B cell (primary cell): ENCODE data around the gene TREH. TPM values are rescaled to one million over a fixed set of nuclear protein-coding genes. Genes with fewer than 3 reads are reported as not detected.
A peak's percentile ranks its signal among the peaks of the same experiment; 100 is the strongest.
"Not testable (repeated sequence)": the region's sequence is repeated elsewhere in the genome, so short reads cannot be mapped to it uniquely, and the experiment has no call there.

Source experiments
- ATAC-seq: fragments of 200-7000 bp; cut with Tn5 transposase; one replicate; pipeline ENCODE4 v1.10.0; 2021; ENCODE audit warnings: low read depth, mild to moderate bottlenecking, moderate number of reproducible peaks, moderate library complexity
- CTCF ChIA-PET: fragments of 350-600 bp; sonication (Branson Sonifier 250); formaldehyde crosslinking; loops from one replicate; lab custom pipeline; 2021; ENCODE audit warnings: antibody characterized with exemption, inconsistent platforms; lab: Charles Lee
- POLR2A ChIA-PET: fragments of 350-600 bp; sonication (Branson Sonifier 250); formaldehyde crosslinking; loops from one replicate; lab custom pipeline; 2021; ENCODE audit warnings: antibody characterized with exemption; lab: Charles Lee
- DNase-seq: peaks from one replicate; pipeline ENCODE4 v3.0.0; 2013
- H2AFZ ChIP-seq: 2 replicates; pipeline ENCODE4 v1.6.1; 2012; ENCODE audit warnings: mild to moderate bottlenecking, low read depth, low read length; ENCODE audit not compliant: insufficient read depth, poor library complexity, severe bottlenecking
- H3K27ac ChIP-seq, 2 donors: 1 replicate in 1 of 2; 2 replicates in 1 of 2; pipeline ENCODE4 v1.5.1; 2012 to 2013; ENCODE audit warnings: low read length in 2 of 2, mild to moderate bottlenecking in 2 of 2, moderate library complexity in 1 of 2
- H3K27me3 ChIP-seq, 4 experiments: fragments of 200-600 bp in 1 of 4; sonication (generic) in 1 of 4; replicated peaks in 1 of 4; 1 replicate in 2 of 4; 2 replicates in 2 of 4; pipeline versions ENCODE4 v1.6.1 to v1.7.0; 2013 to 2016; ENCODE audit warnings: low read length in 3 of 4, mild to moderate bottlenecking in 2 of 4, mixed read lengths in 1 of 4, moderate library complexity in 1 of 4; ENCODE audit not compliant: insufficient read depth in 4 of 4, control insufficient read depth in 3 of 4; ENCODE audit errors: control extremely low read depth in 1 of 4
- H3K36me3 ChIP-seq, 2 experiments: replicated peaks in 1 of 2; 1 replicate in 1 of 2; 2 replicates in 1 of 2; pipeline versions ENCODE4 v1.6.1 to v1.7.1; 2013; ENCODE audit warnings: low read length in 1 of 2; ENCODE audit not compliant: insufficient read depth in 2 of 2, control insufficient read depth in 1 of 2; ENCODE audit errors: control extremely low read depth in 1 of 2, extremely low read depth in 1 of 2
- H3K4me1 ChIP-seq, 2 donors: fragments of 200-600 bp in 1 of 2; sonication (generic) in 1 of 2; 1 replicate in 1 of 2; 2 replicates in 1 of 2; pipeline versions ENCODE4 v1.5.1 to v1.6.1; 2013 to 2017; ENCODE audit warnings: low read length in 2 of 2; ENCODE audit not compliant: control insufficient read depth in 2 of 2, insufficient read depth in 2 of 2
- H3K4me2 ChIP-seq: replicated peaks from 2 replicates; pipeline ENCODE3; 2012; ENCODE audit warnings: mild to moderate bottlenecking, low read depth, low read length; ENCODE audit not compliant: poor library complexity, severe bottlenecking
- H3K4me3 ChIP-seq, 5 experiments: fragments of 200-600 bp in 1 of 5; sonication (generic) in 1 of 5; 1 replicate in 3 of 5; 2 replicates in 2 of 5; pipeline versions ENCODE4 v1.5.1 to v1.7.0; 2011 to 2016; ENCODE audit warnings: low read length in 4 of 5, mild to moderate bottlenecking in 4 of 5, low read depth in 2 of 5, control low read depth in 1 of 5, moderate library complexity in 1 of 5; ENCODE audit not compliant: insufficient read depth in 1 of 5; ENCODE audit errors: control extremely low read depth in 1 of 5, extremely low read depth in 1 of 5
- H3K79me2 ChIP-seq: fragments of 200-600 bp; sonication (generic); one replicate; pipeline ENCODE4 v1.6.0; 2016; ENCODE audit warnings: low read length; ENCODE audit not compliant: control insufficient read depth, insufficient read depth
- H3K9ac ChIP-seq: fragments of 200-600 bp; sonication (generic); 2 replicates; pipeline ENCODE4 v1.6.1; 2017; ENCODE audit warnings: mild to moderate bottlenecking, low read length, moderate library complexity
- H3K9me3 ChIP-seq, 3 donors: one replicate each; pipeline versions ENCODE4 v1.6.1 to v1.7.1; 2013; ENCODE audit warnings: low read length in 2 of 3; ENCODE audit not compliant: control insufficient read depth in 2 of 3, insufficient read depth in 1 of 3; ENCODE audit errors: control extremely low read depth in 1 of 3
- H4K20me1 ChIP-seq: 2 replicates; pipeline ENCODE4 v1.6.0; 2012; ENCODE audit warnings: mild to moderate bottlenecking, low read length; ENCODE audit not compliant: insufficient read depth, control insufficient read depth, poor library complexity, severe bottlenecking
- H3K27ac Mint-ChIP-seq: one replicate; pipeline ENCODE4 v1.8.0; 2021; ENCODE audit warnings: mixed read lengths
- H3K27me3 Mint-ChIP-seq: one replicate; pipeline ENCODE4 v1.8.0; 2021; ENCODE audit warnings: mixed read lengths
- H3K4me1 Mint-ChIP-seq: one replicate; pipeline ENCODE4 v1.8.0; 2021; ENCODE audit warnings: mixed read lengths
- H3K4me3 Mint-ChIP-seq: one replicate; pipeline ENCODE4 v1.8.0; 2021; ENCODE audit warnings: mixed read lengths
- H3K9me3 Mint-ChIP-seq: one replicate; pipeline ENCODE4 v1.8.0; 2022; ENCODE audit warnings: mixed read lengths; ENCODE audit not compliant: insufficient read depth
- CTCF ChIP-seq: fragments of 200-600 bp; IDR thresholded peaks from one replicate; pipeline ENCODE4 v1.8.0; 2022; ENCODE audit warnings: antibody characterized with exemption, mild to moderate bottlenecking
- EZH2 ChIP-seq: IDR thresholded peaks from 2 replicates; pipeline ENCODE4 v1.6.1; 2012; ENCODE audit warnings: borderline replicate concordance, low read depth, mild to moderate bottlenecking, moderate library complexity, low read length; ENCODE audit not compliant: insufficient read depth, poor library complexity, severe bottlenecking
- WGBS: methylation state at CpG from one replicate; pipeline ENCODE4 v1.1.5; 2013; ENCODE audit warnings: missing lambda C conversion rate; ENCODE audit not compliant: insufficient coverage; 5-methylcytosine and 5-hydroxymethylcytosine counted together
- intact Hi-C: fragments of 100-400 bp; cut with micrococcal nuclease; formaldehyde crosslinking; loops from one replicate; pipeline ENCODE4 v1.10.0; 2022
- polyA minus RNA-seq: library from RNA; depleted of rRNA, polyadenylated mRNA; stranded (reverse); fragments of >200 nt; gene quantifications from 2 replicates; pipeline ENCODE4 v1.2.3, GENCODE V29; 2012
- polyA plus RNA-seq: library from polyadenylated mRNA; depleted of rRNA; stranded (reverse); fragments of >200 nt; gene quantifications from 2 replicates; pipeline ENCODE4 v1.2.3, GENCODE V29; 2012
- total RNA-seq, 2 donors: library from RNA; stranded (reverse); fragments of 120-200 nt in 1 of 2; gene quantifications; 1 replicate in 1 of 2; 2 replicates in 1 of 2; pipeline versions ENCODE4 v1.2.3 to v1.2.4, GENCODE V29; 2013 to 2022

TREH gene, protein sequence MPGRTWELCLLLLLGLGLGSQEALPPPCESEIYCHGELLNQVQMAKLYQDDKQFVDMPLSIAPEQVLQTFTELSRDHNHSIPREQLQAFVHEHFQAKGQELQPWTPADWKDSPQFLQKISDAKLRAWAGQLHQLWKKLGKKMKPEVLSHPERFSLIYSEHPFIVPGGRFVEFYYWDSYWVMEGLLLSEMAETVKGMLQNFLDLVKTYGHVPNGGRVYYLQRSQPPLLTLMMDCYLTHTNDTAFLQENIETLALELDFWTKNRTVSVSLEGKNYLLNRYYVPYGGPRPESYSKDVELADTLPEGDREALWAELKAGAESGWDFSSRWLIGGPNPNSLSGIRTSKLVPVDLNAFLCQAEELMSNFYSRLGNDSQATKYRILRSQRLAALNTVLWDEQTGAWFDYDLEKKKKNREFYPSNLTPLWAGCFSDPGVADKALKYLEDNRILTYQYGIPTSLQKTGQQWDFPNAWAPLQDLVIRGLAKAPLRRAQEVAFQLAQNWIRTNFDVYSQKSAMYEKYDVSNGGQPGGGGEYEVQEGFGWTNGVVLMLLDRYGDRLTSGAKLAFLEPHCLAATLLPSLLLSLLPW
- not detected in 2 replicates for total RNA-seq
- total RNA-seq (2013), result not detected
- polyA plus RNA-seq, result not detected in 2 replicates
- 0.07 TPM in 1 of 2 replicates, not detected in the other for polyA minus RNA-seq

DNA sequence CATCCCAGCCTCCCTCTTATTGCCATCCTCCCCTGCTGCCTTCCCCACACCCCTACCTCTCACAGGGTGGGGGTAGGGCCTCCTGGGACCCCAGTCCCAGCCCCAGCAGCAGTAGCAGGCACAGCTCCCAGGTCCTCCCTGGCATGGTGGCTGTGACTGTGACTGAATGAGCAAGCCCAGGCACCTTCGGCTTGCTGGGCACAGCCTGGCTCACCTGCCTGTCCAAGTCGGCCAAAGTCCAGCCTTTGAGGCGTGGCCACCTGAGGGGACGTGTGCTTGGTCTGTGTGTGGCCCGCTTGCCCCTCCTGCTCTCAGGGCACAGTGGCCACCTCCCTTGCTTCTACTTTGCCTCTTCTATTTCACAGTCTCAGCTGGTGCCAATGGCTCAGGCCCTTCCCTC, at the start of gene TREH:
TREH (minus strand) TSS at position 168 of the 400 bp plus-strand sequence; CDS start at position 145, 23 bp downstream.
- H3K4me1 ChIP-seq, result no peaks in the 10 kb centered on the region
- peaks cover 4% of the 10 kb centered on the region for H3K27me3 Mint-ChIP-seq
- CTCF ChIA-PET, result interaction anchor here (0.6 to 1.3 kb wide), 2 partner anchors 20 to 566 kb away, joined by 3 to 4 read pairs; no protein-coding TSS in a partner anchor
- H2AFZ ChIP-seq, result no peak within 1 kb of the TSS
- no peaks in the 10 kb centered on the region for H3K4me1 Mint-ChIP-seq
- POLR2A ChIA-PET, result no interaction called here
- ATAC-seq (no peak), DNase-seq (no peak)
- TF ChIP-seq CTCF (no peak), EZH2 (no peak)
- no peak within 1 kb of the TSS for H3K27ac ChIP-seq
- no peaks in the 10 kb centered on the region for H3K79me2 ChIP-seq
- no peak within 1 kb of the TSS for H3K27ac Mint-ChIP-seq
- H3K9me3 Mint-ChIP-seq, result peaks cover 5% of the 10 kb centered on the region
- H3K4me2 ChIP-seq, result no peak within 1 kb of the TSS
- peaks cover 0 to 8% (median 0%) of the 10 kb centered on the region in 4 experiments for H3K27me3 ChIP-seq
- H3K4me3 Mint-ChIP-seq, result no peak within 1 kb of the TSS
- WGBS, result 93% methylated on average over 4 of the region's 5 CpGs
- H4K20me1 ChIP-seq, result no peaks in the 10 kb centered on the region
- H3K36me3 ChIP-seq, result no peaks in the 10 kb centered on the region
- H3K9ac ChIP-seq, result no peak within 1 kb of the TSS
- H3K4me3 ChIP-seq, result no peak within 1 kb of the TSS
- peaks cover 0 to 13% (median 6%) of the 10 kb centered on the region in 3 donors for H3K9me3 ChIP-seq
- intact Hi-C loops, result no loop called here

- H4K20me1 ChIP-seq, POLR2A ChIA-PET, H3K4me3 Mint-ChIP-seq, H3K27ac Mint-ChIP-seq, H3K36me3 ChIP-seq, H3K9ac ChIP-seq, H3K4me1 ChIP-seq, H3K4me3 ChIP-seq, H3K27me3 ChIP-seq, H3K4me1 Mint-ChIP-seq, ATAC-seq, intact Hi-C loops, CTCF ChIA-PET, H3K27ac ChIP-seq, H2AFZ ChIP-seq, H3K4me2 ChIP-seq, DNase-seq, H3K9me3 Mint-ChIP-seq, H3K79me2 ChIP-seq, H3K9me3 ChIP-seq: not testable (repeated sequence)
- peaks cover 25% of the 10 kb centered on the region for H3K27me3 Mint-ChIP-seq
- 74% methylated on average over 4 of the region's 10 CpGs for WGBS
- peak; percentile 27 for TF ChIP-seq CTCF
Observed at GRCh38 chr11:118728112-118728511, 48.7 kb upstream of the TREH start.

DNA sequence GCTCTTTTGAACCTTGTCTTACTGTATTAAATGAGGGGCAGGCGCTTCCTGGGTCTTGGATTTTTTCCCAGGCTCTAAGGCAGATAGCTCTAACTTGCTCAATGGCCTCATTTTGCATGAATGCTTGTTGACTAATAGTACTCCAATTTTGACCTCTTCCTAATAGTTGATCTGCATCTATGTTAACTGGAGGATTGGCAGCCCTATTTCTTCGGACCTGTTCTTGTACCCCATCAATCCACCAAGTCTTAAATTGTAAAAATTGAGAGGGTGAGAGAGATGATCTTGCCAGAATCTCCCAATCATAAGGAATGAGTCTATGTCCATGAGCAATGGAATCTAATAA, 48.2 kb upstream of the TREH start:
- H3K9me3 ChIP-seq, H3K9me3 Mint-ChIP-seq, H4K20me1 ChIP-seq, H3K36me3 ChIP-seq, H3K4me1 Mint-ChIP-seq, H3K4me2 ChIP-seq, H3K27me3 ChIP-seq, DNase-seq, H2AFZ ChIP-seq, POLR2A ChIA-PET, intact Hi-C loops, CTCF ChIA-PET, ATAC-seq, H3K4me3 ChIP-seq, H3K9ac ChIP-seq, H3K27ac Mint-ChIP-seq, H3K79me2 ChIP-seq, H3K4me1 ChIP-seq, H3K4me3 Mint-ChIP-seq, H3K27ac ChIP-seq: not testable (repeated sequence)
- H3K27me3 Mint-ChIP-seq, result peaks cover 25% of the 10 kb centered on the region
- no CpG with 5 or more reads among the region's 2 CpGs for WGBS
